HG03469 (cell line): ENCODE results near the gene INPP5D.
"Not testable (repeated sequence)": the region's sequence is repeated elsewhere in the genome, so short reads cannot be mapped to it uniquely, and the experiment has no call there.

ENCODE experiments used
- ATAC-seq: cut with Tn5 transposase; IDR thresholded peaks from one replicate; pipeline ENCODE4 v1.9.1; 2021; ENCODE audit warnings: mild to moderate bottlenecking, moderate library complexity, moderate number of reproducible peaks; ENCODE audit not compliant: unreplicated experiment

The INPP5D gene

GRCh38 chr2:233164967-233165366 is 104.8 kb downstream of the INPP5D start:
- no peak for ATAC-seq

DNA sequence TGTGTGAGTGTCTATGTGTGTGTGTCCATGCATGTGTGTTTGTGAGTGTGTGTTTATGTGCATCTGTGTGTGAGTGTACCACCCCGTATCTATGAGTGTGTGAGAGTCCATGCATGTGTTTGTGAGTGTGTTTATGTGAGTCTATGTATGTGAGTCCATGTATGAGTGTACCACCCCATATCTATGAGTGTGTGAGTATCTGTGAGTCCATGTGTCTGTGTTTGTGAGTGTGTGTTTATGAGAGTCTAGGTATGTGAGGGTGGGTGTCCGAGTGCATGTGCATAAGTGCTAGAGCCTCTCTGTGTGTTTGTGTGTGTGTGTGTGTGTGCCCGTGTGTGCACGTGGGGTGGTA is 105.4 kb downstream of the INPP5D start:
- no peak for ATAC-seq

- no peak for ATAC-seq
Observed at GRCh38 chr2:233165895-233166661, 105.9 kb downstream of the INPP5D start.

DNA sequence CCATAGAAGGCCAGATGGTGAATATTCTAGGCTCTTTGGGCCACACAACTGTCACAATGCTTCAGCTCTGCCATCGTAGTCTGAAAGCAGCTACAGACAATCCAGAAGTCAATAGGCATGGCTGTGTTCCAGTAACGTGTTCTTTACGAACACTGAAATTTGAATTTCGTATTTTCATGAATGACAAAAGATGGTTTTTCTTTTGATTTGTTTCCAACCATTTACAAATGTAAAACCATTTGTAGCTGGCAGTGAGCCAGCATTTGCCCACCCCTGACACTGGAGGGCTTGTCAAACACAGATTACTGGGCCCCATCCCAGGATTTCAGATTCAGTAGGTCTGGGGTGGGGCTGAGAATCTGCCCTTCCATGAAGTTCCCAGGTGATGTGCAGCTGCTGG is 108.3 kb downstream of the INPP5D start:
- no peak for ATAC-seq

GRCh38 chr2:233168919-233169318 is 108.8 kb downstream of the INPP5D start:
- no peak for ATAC-seq

DNA sequence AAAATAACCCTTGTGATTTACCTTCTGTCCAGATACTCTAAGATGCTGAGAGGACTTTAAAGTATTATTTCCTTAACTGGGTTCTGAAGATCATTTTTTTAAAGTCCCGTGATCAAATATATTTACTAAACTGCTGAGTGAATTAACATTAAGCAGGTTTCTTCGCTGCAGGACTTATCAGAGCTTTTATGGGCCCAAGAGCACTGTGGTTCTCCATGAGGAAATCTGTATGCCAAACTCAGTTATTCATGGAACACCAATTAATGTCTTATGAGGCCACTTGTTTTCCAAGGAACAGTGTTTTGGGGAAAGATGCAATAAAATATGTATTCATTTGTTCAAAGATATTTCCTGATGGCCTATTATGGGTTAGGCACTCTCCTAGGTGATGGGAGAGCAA is 111.2 kb downstream of the INPP5D start:
- ATAC-seq: no peak

DNA sequence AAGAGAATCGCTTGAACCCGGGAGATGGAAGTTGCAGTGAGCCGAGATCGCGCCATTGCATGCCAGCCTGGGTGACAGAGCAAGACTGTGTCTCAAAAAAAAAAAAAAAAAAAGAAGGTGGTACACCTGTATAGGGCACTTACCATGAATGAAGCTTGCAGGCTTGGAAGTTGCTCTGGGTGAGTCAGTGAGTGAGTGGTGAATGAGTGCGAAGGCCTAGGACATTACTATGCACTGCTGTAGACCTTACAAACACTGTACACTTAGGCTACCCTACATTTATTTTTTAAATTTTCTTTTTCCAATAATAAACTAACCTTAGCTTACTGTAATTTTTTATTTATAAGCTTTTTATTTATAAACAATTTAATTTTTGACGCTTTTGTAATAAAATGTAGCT is 113.0 kb downstream of the INPP5D start:
- ATAC-seq: no peak

GRCh38 chr2:233174137-233174536 is 114.0 kb downstream of the INPP5D start:
- ATAC-seq: no peak

GRCh38 chr2:233178994-233179847 is 119.1 kb downstream of the INPP5D start:
- ATAC-seq: no peak

GRCh38 chr2:233179848-233180366 is 119.8 kb downstream of the INPP5D start:
- no peak for ATAC-seq

DNA sequence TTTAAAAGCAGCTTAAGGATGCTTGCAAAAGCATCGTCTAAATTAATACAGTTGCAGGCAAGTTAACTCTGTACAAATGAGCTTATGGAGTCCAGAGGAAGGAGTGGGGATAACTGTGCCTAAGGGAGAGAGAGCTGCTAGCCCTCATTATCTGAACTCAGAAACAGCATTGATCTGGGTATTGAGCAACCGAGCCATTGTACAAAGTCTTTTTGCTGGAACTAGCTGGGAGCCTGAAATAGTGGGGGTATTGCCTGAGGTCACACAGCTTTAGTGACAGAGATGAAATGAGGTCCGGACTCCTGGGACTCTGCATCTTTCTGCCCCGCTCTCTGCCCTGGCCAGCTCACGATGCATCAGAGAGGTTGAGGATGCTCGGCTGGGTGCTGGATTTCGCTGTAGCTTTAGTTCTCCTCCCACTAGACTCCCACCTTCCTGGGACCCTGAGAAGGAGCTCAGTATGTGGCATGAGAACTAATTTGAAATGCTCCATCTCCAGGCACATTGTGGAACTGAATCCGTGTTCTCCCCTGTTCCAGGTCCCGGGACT is 123.8 kb downstream of the INPP5D start:
- no peak for ATAC-seq

DNA sequence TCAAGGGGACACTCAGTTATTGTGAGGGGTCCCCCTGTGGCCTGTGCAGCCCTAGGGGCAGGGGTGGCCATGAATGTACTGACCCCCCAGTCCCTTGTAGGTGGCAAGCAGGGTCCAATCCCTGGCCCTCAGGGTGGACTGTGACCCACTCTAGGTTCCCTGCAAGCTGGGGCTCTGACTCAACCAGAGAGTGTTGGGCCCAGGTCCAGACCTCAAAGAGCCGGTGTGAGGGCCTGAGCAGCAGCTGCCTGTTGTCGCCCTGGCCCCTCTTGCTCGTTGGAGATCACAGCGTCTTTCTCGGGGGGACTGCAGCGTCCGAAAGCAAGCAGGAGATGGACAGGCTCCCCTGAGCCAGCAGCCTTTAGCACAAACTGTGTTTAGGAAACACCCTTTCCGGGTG is 124.5 kb downstream of the INPP5D start:
- ATAC-seq: no peak

- no peak for ATAC-seq
Observed at GRCh38 chr2:233185330-233185729, 125.2 kb downstream of the INPP5D start.

GRCh38 chr2:233185963-233186362 is 125.8 kb downstream of the INPP5D start:
- ATAC-seq: no peak

GRCh38 chr2:233186851-233187250 is 126.7 kb downstream of the INPP5D start:
- no peak for ATAC-seq

DNA sequence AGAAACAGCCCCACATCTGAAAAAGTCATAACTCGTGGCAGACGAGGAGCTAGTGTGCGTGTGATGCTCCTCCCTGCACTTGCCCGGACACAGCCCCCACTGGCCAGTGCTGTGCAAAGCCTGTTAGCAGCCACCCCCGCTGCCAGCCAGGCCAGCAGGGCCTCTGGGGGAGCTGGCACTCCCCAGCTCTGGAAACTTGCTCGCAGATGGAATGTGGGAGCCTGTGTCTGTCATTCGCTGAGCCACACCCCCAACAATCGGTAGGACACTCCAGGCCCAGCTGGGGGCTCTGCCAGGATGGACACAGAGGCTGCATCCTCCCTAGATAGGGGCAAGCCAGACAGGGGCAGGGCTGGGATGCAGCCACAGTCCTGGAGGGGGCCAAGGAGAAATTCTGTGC is 128.9 kb downstream of the INPP5D start:
- ATAC-seq: no peak

GRCh38 chr2:233191016-233191415 is 130.9 kb downstream of the INPP5D start:
- ATAC-seq: not testable (repeated sequence)

DNA sequence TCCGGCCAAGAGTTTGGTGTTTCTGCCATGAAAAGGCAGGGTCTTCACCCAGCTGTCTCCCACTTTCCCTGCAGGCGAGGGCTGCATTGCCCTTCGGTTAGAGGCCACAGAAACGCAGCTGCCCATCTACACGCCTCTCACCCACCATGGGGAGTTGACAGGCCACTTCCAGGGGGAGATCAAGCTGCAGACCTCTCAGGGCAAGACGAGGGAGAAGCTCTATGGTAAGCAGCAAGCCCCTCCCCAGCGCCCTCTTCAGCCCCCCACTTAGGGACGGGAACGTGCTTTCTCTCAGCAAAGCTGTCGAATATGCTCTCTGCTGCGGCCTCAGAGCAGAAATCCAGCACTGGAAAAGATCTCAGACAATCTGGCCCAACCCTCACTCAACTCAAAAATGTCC is 133.6 kb downstream of the INPP5D start:
- ATAC-seq: no peak

DNA sequence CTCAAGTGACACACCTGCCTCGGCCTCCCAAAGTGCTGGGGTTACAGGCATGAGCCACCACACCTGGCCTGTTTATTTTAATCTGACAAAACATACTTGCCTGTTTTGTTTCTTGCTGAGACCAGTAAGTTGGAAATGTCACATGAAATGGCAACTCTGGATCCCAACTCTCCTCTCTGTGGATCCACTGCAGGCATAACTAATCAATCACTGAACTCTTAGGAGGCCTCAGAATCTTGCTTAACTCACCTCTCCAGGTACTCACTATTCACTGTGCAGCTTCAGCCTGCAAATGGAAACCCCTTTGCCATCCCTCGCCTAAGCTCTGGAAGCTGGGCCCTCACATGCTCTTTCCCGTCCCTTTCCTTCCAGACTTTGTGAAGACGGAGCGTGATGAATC is 134.9 kb downstream of the INPP5D start:
- ATAC-seq: no peak

DNA sequence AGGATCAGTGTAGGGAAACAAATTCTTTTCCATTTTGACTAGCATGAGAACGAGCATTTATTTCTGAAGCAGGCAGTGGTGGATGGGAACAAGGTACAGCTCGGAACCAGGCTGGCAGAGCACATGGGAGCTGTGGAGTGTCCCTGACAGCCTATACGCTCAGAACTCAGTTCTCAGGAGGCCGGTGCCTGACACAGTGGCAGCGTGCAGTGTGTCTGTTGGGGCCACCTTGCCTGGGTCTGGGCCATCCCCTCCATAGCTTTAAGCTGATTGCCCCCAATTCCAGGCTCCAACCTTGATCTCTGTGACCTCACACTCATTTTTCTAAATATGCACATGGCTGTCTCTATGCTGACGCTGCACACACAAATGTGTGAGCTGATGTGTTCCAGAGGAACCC is 136.9 kb downstream of the INPP5D start:
- no peak for ATAC-seq

GRCh38 chr2:233198026-233198425 is 137.9 kb downstream of the INPP5D start:
- no peak for ATAC-seq

- no peak for ATAC-seq
Observed at GRCh38 chr2:233199870-233200269, 139.7 kb downstream of the INPP5D start.
